ENCODE measurements around the gene CDK5RAP2.

DNA sequence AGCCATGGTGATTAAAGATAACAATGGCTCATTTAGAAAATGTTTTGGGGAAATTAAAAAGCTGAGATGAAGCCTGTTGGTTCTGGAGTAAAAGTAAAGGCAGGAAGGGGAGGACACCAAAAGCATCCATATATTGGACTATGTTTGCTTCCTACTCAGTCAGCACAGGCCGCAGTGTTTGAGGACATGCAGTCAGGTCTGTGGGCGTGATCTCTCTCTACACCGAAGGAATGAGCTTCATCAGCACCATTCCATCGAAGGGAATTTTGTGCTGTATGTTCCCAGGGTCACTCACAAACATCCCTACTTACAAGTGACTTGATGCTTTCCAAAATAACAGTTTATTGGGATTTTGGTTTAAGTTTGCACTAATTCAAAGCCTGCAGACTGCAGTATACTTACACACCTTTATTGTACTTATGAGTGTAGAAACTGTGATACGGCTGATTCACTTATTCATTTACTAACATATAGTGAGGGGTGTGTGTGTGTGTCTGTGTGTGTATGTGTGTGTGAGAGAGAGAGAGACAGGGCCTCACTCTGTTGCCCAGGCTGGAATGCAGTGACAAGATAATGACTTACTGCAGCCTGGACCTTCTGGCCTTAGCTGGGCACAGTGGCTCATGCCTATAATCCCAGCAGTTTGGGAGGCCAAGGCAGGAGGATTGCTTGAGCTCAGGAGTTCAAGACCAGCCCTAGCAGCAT lies 13.4 kb upstream of the CDK5RAP2 start:
- TF ChIP-seq CTCF (IDR thresholded peaks at IDR 0.05) (no peak), POLR2AphosphoS5 (IDR thresholded peaks at IDR 0.05) (no peak), POLR2A (IDR thresholded peaks at IDR 0.05) (no peak)
